ENCODE data around the gene PSMB5.
A peak's percentile ranks its signal among the peaks of the same experiment; 100 is the strongest.

PSMB5 gene

DNA sequence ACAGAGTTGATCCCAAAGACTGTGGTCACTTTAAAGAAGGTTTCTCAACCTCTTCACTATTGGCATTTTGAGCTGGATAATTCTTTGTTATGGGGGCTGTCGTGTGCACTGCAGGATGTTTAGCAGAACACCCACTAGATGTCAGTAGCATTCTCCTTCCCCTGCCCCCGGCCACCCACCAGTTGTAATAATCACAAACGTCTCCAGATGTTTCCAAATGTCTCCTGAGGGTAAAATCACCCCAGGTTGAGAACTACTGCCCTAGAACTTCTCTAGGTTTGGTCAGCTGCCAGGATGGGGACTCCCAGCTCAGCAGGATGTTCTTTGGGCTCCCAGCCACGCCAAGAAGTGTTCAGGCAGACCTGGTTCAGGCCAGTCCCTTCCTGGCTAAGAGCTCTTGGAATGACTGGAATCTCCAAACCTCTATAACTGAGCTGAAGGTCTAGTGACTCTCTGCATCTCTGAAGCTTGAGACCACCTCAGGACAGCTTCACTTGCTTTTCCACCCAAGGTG lies 39.9 kb downstream of the PSMB5 start:
- H3K4me3 ChIP-seq (ENCODE audit: low read depth in 1 of 2, low read length in 2 of 2): no peak overlapping the region
- H3K4me1 ChIP-seq (ENCODE audit: insufficient read depth, low read length): peaks cover 5% of the 10 kb centered on the region
- no peaks in the 10 kb centered on the region for H3K9me3 ChIP-seq (ENCODE audit: low read length)
- no peak overlapping the region for H3K9ac ChIP-seq (ENCODE audit: low read length)
- no peak overlapping the region for H3K27ac ChIP-seq (ENCODE audit: low read depth, low read length)
- no peaks in the 10 kb centered on the region for H3K27me3 ChIP-seq (ENCODE audit: control insufficient read depth in 1 of 2, insufficient read depth in 2 of 2, low read length in 2 of 2)
- no peaks in the 10 kb centered on the region for H3K36me3 ChIP-seq (ENCODE audit: insufficient read depth, low read length)

DNA sequence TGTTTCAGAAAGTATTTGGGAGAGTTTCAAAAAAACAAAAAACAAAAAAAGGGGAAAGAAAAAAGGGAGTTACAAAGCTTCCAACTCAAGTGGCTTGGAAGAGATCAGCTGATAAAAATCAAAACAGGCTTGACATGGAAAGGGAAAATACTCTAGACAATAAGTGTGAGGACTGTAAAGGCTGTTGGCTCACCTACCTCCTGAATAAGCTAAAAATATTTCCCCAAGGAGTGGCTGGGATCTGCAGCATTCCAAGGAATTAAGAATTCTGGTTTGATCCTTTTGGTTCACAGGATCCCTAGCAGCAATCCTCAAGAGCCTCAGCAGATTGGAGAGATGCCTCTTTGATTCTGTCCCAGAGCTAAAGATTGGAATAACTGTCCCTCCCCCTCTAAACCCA lies 41.2 kb downstream of the PSMB5 start:
- no peak overlapping the region for H3K27ac ChIP-seq (ENCODE audit: low read depth, low read length)
- H3K9ac ChIP-seq (ENCODE audit: low read length): no peak overlapping the region
- no peaks in the 10 kb centered on the region for H3K9me3 ChIP-seq (ENCODE audit: low read length)
- H3K4me3 ChIP-seq (ENCODE audit: low read depth in 1 of 2, low read length in 2 of 2): no peak overlapping the region
- no peaks in the 10 kb centered on the region for H3K36me3 ChIP-seq (ENCODE audit: insufficient read depth, low read length)
- peaks cover 5% of the 10 kb centered on the region for H3K4me1 ChIP-seq (ENCODE audit: insufficient read depth, low read length)
- no peaks in the 10 kb centered on the region for H3K27me3 ChIP-seq (ENCODE audit: control insufficient read depth in 1 of 2, insufficient read depth in 2 of 2, low read length in 2 of 2)

DNA sequence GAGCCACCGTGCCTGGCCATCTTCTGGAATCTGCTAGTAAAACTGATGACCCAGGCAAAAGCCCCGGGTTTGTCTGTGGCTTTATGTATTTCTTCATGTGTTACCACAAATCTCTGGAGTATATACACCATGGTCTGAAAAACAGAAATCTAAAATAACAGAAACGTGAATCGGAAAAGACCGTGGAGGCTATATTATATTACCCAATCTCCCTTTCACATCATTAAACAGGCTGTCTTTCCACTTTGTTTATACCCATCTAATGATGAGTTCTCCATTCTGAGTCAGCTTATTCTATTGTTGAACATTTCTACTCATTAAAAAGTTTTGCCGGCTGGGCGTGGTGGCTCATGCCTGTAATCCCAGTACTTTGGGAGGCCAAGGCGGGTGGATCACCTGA lies 42.8 kb downstream of the PSMB5 start:
- H3K36me3 ChIP-seq (ENCODE audit: insufficient read depth, low read length): peaks cover 5% of the 10 kb centered on the region
- no peaks in the 10 kb centered on the region for H3K9me3 ChIP-seq (ENCODE audit: low read length)
- no peaks in the 10 kb centered on the region for H3K27me3 ChIP-seq (ENCODE audit: control insufficient read depth in 1 of 2, insufficient read depth in 2 of 2, low read length in 2 of 2)
- H3K27ac ChIP-seq (ENCODE audit: low read depth, low read length): no peak overlapping the region
- H3K9ac ChIP-seq (ENCODE audit: low read length): no peak overlapping the region
- H3K4me3 ChIP-seq (ENCODE audit: low read depth in 1 of 2, low read length in 2 of 2): no peak overlapping the region
- peaks cover 5% of the 10 kb centered on the region for H3K4me1 ChIP-seq (ENCODE audit: insufficient read depth, low read length)

DNA sequence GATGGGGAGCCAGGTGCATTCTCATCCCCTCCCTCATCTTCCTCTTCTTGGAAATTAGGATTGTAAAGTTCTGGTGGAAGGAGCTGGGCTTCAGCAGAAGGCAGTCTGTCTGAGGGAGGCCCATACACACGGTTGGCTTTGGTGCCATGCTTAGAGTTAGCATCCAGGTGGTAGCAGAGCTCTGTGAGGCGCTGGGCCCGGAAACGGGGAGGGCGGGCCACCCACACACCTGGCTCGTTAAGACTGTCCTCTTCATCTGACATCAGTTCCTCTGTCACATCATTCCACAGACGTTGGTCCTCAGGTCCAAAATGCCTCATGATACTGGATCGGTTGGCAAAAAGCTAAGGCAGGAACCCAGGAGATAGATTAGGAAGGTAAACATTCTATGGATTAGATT lies 47.4 kb downstream of the PSMB5 start:
- Histone ChIP-seq H3K9ac (ENCODE audit: low read length) (no peak overlapping the region), H3K27ac (ENCODE audit: low read depth, low read length) (no peak overlapping the region), H3K9me3 (ENCODE audit: low read length) (no peaks in the 10 kb centered on the region), H3K4me1 (ENCODE audit: insufficient read depth, low read length) (no peaks in the 10 kb centered on the region), H3K4me3 (ENCODE audit: low read depth in 1 of 2, low read length in 2 of 2) (no peak overlapping the region), H3K27me3 (ENCODE audit: control insufficient read depth in 1 of 2, insufficient read depth in 2 of 2, low read length in 2 of 2) (no peaks in the 10 kb centered on the region), H3K36me3 (ENCODE audit: insufficient read depth, low read length) (peaks cover 5% of the 10 kb centered on the region)

DNA sequence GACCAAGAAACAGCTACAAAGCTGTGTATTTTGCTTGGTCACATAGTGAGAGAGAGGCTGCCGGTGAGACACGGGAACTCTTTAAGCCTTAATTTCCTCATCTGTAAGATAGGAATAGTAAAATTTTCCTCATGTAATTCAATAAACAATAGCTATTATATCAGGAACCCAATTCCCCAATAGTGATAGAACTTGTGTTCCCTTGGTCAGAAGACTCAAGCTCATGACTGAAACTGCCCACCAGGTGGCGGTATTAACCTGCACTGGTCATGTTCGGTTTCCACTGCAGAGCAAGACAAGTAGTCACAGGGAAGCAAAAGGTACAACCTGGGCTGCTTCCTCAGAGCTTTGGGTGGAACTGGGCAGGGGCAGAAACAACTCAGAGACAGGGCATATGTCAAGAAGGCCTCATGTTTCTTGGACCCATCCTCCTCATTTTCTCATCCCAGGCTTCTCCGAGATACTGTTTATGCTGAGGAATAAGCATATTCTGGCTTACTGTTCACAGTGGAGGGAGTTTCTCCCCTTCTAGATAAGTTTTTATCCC lies 48.1 kb downstream of the PSMB5 start:
- no peaks in the 10 kb centered on the region for H3K9me3 ChIP-seq (ENCODE audit: low read length)
- H3K4me1 ChIP-seq (ENCODE audit: insufficient read depth, low read length): no peaks in the 10 kb centered on the region
- H3K27me3 ChIP-seq (ENCODE audit: control insufficient read depth in 1 of 2, insufficient read depth in 2 of 2, low read length in 2 of 2): peaks cover 0 to 3% of the 10 kb centered on the region in 2 donors
- no peak overlapping the region for H3K27ac ChIP-seq (ENCODE audit: low read depth, low read length)
- H3K4me3 ChIP-seq (ENCODE audit: low read depth in 1 of 2, low read length in 2 of 2): no peak overlapping the region
- H3K9ac ChIP-seq (ENCODE audit: low read length): no peak overlapping the region
- peaks cover 5% of the 10 kb centered on the region for H3K36me3 ChIP-seq (ENCODE audit: insufficient read depth, low read length)

DNA sequence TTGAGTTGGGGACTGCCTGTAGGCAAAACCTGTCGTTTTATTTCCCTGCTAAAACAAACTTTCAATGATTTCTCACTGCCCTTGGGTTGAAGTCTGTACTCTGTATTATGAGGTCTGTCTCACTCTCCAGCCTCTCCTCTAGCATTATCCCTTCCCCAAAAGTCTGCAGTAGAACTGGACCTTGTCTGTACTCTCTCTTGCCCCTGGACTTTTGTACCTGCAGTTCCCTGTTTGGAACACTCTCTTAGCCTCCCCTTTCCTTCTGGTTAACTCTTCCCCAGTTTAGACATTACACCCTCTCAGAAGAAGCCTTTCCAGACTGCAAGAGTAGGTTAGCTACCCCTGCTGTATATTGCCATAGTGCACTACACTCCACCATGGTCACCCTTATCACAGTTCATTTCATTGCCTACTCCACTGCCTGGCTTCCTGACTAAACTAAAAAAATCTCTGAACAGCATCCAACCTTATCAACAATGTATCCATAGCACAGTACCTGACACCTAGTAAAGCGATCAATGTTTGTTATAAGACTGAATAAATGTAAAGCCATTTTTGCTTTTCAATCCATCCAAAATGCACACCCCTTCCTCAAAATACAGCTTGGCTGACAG lies 48.7 kb downstream of the PSMB5 start:
- no peaks in the 10 kb centered on the region for H3K9me3 ChIP-seq (ENCODE audit: low read length)
- H3K4me3 ChIP-seq (ENCODE audit: low read depth in 1 of 2, low read length in 2 of 2): no peak overlapping the region
- H3K27me3 ChIP-seq (ENCODE audit: control insufficient read depth in 1 of 2, insufficient read depth in 2 of 2, low read length in 2 of 2): peaks cover 0 to 8% of the 10 kb centered on the region in 2 donors
- no peak overlapping the region for H3K9ac ChIP-seq (ENCODE audit: low read length)
- no peak overlapping the region for H3K27ac ChIP-seq (ENCODE audit: low read depth, low read length)
- peaks cover 5% of the 10 kb centered on the region for H3K36me3 ChIP-seq (ENCODE audit: insufficient read depth, low read length)
- H3K4me1 ChIP-seq (ENCODE audit: insufficient read depth, low read length): no peaks in the 10 kb centered on the region

DNA sequence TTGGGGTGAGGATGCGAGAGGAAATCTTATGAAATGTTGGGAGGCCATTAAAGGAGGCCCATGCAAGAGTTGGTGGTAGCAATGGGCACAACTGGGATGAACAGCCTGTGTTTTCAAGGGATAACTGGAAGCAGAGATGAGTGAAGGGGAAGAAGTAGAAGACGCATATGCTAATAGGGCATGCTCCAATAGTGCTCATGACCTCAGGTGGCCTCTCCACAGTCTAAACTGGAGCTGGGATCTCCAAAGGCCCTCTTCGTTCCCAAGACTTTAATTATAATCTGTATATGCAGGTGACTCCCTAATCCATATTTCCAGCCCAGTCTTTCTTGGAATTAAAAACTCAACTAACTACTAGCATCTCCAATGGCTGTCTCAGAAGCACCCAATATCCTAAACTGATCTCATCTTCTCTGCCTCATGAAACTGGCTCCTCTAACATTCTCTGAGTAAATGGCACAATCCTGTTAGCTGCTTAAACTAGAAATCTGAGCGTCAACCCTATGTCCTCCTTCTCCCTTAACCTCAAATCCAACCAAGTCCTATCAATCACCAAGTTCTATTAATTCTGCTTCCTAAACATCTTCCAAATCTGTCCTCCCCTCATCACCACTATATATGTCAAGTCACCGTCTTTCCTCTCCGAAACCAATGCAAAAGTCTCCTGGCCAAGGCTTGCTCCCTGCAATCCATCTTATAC lies 49.6 kb downstream of the PSMB5 start:
- peaks cover 0 to 8% of the 10 kb centered on the region in 2 donors for H3K27me3 ChIP-seq (ENCODE audit: control insufficient read depth in 1 of 2, insufficient read depth in 2 of 2, low read length in 2 of 2)
- H3K27ac ChIP-seq (ENCODE audit: low read depth, low read length): no peak overlapping the region
- H3K36me3 ChIP-seq (ENCODE audit: insufficient read depth, low read length): peaks cover 5% of the 10 kb centered on the region
- H3K4me1 ChIP-seq (ENCODE audit: insufficient read depth, low read length): peaks cover 3% of the 10 kb centered on the region
- H3K4me3 ChIP-seq (ENCODE audit: low read depth in 1 of 2, low read length in 2 of 2): no peak overlapping the region
- no peak overlapping the region for H3K9ac ChIP-seq (ENCODE audit: low read length)
- no peaks in the 10 kb centered on the region for H3K9me3 ChIP-seq (ENCODE audit: low read length)

DNA sequence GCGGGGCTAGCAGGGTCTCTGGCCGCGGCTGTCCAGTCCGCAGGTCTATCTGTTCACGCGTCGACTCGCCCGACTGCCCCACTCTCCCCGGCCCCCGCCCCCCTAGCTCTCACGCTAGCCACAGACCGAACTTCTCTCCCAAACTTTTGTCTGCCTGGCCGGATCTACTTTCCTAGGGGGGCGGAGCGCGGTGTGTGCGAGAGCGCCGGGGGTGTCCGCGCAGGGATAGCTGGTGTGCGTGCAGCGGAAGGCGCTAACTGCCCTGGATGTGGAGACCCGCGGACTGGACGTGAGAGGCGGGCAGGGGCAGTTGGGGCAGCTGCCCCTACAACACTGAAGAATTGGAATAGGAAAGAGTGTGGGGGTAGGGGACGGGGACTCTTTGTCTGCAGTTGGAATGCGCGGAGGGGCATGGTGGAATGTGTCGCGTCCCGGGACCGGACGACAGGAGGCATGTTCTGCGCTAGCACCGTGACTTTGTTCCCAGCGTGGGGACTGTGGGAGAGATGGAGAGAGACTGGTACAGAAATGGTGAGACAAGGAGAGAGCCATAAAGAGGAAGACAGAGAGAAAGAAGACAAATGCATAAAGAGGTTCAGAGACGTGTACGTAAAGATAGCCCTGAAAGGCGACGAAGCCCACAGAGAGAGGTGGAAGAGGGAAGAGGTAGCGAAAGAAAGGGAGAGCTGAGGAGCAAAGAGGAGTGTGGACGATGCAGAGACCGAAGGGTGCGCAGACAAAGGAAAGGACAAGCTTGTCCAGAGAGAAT lies 52.0 kb downstream of the PSMB5 start, which contains the start of gene AJUBA:
Gene AJUBA (minus strand): TSS at position 75 of the 769 bp plus-strand sequence. CDS start 285 bp downstream, outside the sequence.
- Histone ChIP-seq H3K27me3 (ENCODE audit: control insufficient read depth in 1 of 2, insufficient read depth in 2 of 2, low read length in 2 of 2) (peaks cover 0 to 8% of the 10 kb centered on the region in 2 donors), H3K36me3 (ENCODE audit: insufficient read depth, low read length) (peaks cover 3% of the 10 kb centered on the region), H3K9me3 (ENCODE audit: low read length) (no peaks in the 10 kb centered on the region), H3K4me1 (ENCODE audit: insufficient read depth, low read length) (peaks cover 17% of the 10 kb centered on the region), H3K27ac (ENCODE audit: low read depth, low read length) (peak within 1 kb of the TSS; percentile 85), H3K4me3 (ENCODE audit: low read depth in 1 of 2, low read length in 2 of 2) (peak within 1 kb of the TSS; percentile 64 to 72), H3K9ac (ENCODE audit: low read length) (peak within 1 kb of the TSS; percentile 0)

DNA sequence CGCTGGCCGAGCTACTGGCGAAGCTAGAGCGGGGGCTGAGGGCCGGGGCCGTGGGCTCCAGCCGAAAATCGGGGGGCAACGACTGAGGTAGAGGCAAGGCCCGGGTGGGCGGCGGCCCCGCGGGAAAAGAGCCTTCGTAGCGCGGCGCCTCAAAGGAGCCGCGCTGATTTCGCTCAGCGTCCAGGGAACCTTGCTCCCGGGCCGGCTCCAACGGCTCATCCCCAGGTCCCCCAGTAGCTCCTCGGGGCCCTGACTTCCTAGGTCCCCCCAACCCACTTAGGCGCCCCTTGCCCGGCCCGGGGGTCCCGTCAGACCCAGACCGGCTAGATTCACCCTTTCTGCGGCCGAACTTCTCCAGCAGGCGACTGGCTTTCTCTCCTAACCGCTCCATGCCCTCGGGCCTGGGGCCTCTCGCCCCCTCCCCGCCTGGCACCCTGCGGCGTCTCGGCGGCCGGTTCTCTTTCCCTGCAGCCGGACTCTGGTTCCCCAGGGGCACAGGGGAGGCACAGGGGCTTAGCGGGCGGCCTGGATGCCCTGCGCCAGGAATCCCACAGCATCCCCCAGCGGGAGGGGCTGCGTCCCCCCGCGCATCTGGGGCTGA lies 52.7 kb downstream of the PSMB5 start:
- Histone ChIP-seq H3K27me3 (ENCODE audit: control insufficient read depth in 1 of 2, insufficient read depth in 2 of 2, low read length in 2 of 2) (peaks cover 0 to 8% of the 10 kb centered on the region in 2 donors), H3K36me3 (ENCODE audit: insufficient read depth, low read length) (no peaks in the 10 kb centered on the region), H3K9me3 (ENCODE audit: low read length) (no peaks in the 10 kb centered on the region), H3K27ac (ENCODE audit: low read depth, low read length) (peak overlapping the region; percentile 85), H3K9ac (ENCODE audit: low read length) (no peak overlapping the region), H3K4me1 (ENCODE audit: insufficient read depth, low read length) (peaks cover 24% of the 10 kb centered on the region), H3K4me3 (ENCODE audit: low read depth in 1 of 2, low read length in 2 of 2) (peak overlapping the region; percentile 64 to 72)

DNA sequence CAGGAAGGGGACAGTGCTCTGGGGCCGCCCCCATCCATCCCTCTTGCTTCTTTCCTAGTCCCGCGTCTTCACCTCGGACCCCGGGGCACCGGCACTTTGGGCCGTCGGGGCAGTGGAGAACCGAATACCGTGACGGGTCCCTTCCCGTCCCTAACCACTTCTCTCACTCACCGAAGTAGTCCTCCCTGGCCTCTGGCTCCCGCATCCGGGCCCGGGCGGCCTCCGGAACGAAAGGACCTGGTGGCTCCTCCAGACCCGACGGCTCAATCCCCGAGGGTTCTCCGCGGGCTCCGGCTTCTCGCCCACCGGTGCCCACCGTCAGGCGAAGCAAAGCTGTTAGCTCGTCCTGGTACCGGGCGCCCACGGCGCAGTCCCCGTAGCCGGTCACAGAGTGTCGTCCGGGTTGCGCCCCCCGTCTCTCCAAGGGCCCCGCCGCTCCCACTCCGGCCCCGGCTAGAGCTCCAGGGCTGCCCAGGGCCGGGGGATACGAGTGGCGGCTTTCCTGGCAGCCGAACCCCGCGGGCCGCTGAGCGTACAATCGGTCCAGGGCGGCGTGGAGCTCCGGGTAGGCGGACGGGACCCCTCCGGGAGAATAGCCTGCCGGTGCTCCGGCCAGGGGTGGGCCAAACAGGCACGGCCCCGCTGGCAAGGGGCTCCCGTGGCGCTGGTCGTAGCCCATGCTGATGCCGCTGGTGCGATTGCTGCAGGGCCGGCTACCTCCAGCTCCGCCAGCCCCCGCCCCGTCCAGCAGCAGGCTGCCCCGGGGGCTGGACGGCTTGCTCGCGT lies 53.4 kb downstream of the PSMB5 start:
- Histone ChIP-seq H3K4me1 (ENCODE audit: insufficient read depth, low read length) (peaks cover 28% of the 10 kb centered on the region), H3K27me3 (ENCODE audit: control insufficient read depth in 1 of 2, insufficient read depth in 2 of 2, low read length in 2 of 2) (peaks cover 0 to 8% of the 10 kb centered on the region in 2 donors), H3K36me3 (ENCODE audit: insufficient read depth, low read length) (no peaks in the 10 kb centered on the region), H3K4me3 (ENCODE audit: low read depth in 1 of 2, low read length in 2 of 2) (peak overlapping the region; percentile 64 to 72), H3K9ac (ENCODE audit: low read length) (no peak overlapping the region), H3K27ac (ENCODE audit: low read depth, low read length) (no peak overlapping the region), H3K9me3 (ENCODE audit: low read length) (no peaks in the 10 kb centered on the region)
